Measurements from ENCODE around the gene POU6F2.

POU6F2 gene

DNA sequence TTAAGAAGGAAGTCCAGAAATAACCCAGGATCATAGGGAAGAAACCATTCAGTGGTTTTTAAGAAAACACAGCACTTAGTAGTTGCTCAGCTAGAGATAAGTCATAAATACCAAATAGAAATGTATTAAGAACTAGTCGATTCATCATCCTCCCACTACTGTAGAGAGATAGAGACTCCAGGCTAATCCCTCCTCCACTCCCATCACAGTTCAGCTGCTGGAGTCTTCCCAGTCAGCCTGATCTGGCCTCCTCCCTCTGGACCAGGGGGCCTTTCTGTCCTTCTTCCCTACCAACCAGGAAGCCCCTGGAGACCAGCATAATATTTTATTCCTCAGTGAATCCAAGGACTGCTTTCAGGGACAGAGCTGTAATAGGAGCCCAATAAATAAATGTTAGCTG lies 294.4 kb downstream of the POU6F2 start:
- ChIA-PET POLR2A (no interaction called here), CTCF (interaction anchor here (1.0 to 1.7 kb wide), 2 partner anchors 14 to 90 kb away, joined by 3 to 4 read pairs; no protein-coding TSS in a partner anchor)
- TF ChIP-seq YY2 (tag by site-specific recombination; IDR thresholded peaks at IDR 0.05) (no peak), ZNF664 (tag by site-specific recombination; IDR thresholded peaks at IDR 0.05) (peak; percentile 72)
- H3K27ac ChIP-seq (ENCODE audit: extremely low read depth, low read depth, low read length) = no peak overlapping the region
- H3K36me3 ChIP-seq (ENCODE audit: control insufficient read depth in 2 of 2, insufficient read depth in 1 of 2, low read length in 2 of 2) = no peaks in the 10 kb centered on the region
- H3K4me3 ChIP-seq (ENCODE audit: low read depth, low read length) = no peak overlapping the region
- peaks cover 4% of the 10 kb centered on the region for H3K4me1 ChIP-seq (ENCODE audit: control insufficient read depth, insufficient read depth, low read length)
- no peaks in the 10 kb centered on the region for H3K9me3 ChIP-seq (ENCODE audit: control insufficient read depth, insufficient read depth, low read depth, low read length)

DNA sequence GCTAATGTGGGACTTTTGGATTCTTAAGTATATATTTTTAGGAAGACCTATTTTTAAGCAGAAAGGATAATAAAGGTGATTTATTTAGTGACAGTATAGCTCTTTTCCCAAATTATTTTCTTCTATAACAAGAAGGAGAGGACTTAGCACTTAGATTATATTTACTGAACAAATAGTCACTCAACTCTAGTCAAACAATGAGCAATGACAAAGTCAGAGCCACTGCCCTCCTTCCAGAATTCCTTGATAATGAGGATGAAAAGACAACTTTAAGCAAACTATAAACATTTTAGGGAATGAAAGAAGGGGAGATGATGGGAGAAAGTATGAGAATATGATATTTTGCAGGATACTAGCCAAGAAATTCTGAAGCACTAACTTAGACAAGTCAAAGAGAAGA lies 295.0 kb downstream of the POU6F2 start:
- TF ChIP-seq ZNF629 (tag by site-specific recombination; IDR thresholded peaks at IDR 0.05) (no peak), YY1 (tag by site-specific recombination; IDR thresholded peaks at IDR 0.05) (no peak), ZNF248 (tag by site-specific recombination; IDR thresholded peaks at IDR 0.05) (no peak), ZSCAN23 (tag by site-specific recombination; IDR thresholded peaks at IDR 0.05) (no peak)
- TF ChIP-seq, protein P1, sequence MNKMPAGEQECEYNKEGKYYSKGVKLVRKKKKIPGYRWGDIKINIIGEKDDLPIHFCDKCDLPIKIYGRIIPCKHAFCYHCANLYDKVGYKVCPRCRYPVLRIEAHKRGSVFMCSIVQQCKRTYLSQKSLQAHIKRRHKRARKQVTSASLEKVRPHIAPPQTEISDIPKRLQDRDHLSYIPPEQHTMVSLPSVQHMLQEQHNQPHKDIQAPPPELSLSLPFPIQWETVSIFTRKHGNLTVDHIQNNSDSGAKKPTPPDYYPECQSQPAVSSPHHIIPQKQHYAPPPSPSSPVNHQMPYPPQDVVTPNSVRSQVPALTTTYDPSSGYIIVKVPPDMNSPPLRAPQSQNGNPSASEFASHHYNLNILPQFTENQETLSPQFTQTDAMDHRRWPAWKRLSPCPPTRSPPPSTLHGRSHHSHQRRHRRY (tag by site-specific recombination; IDR thresholded peaks at IDR 0.05) = no peak
- no peak overlapping the region for H3K27ac ChIP-seq (ENCODE audit: extremely low read depth, low read depth, low read length)
- H3K4me1 ChIP-seq (ENCODE audit: control insufficient read depth, insufficient read depth, low read length) = peaks cover 4% of the 10 kb centered on the region
- H3K4me3 ChIP-seq (ENCODE audit: low read depth, low read length) = no peak overlapping the region
- no peaks in the 10 kb centered on the region for H3K9me3 ChIP-seq (ENCODE audit: control insufficient read depth, insufficient read depth, low read depth, low read length)
- CTCF ChIA-PET = interaction anchor here (1.0 to 1.7 kb wide), 2 partner anchors 15 to 89 kb away, joined by 3 to 4 read pairs; no protein-coding TSS in a partner anchor
- H3K36me3 ChIP-seq (ENCODE audit: control insufficient read depth in 2 of 2, insufficient read depth in 1 of 2, low read length in 2 of 2) = no peaks in the 10 kb centered on the region
- POLR2A ChIA-PET = no interaction called here

DNA sequence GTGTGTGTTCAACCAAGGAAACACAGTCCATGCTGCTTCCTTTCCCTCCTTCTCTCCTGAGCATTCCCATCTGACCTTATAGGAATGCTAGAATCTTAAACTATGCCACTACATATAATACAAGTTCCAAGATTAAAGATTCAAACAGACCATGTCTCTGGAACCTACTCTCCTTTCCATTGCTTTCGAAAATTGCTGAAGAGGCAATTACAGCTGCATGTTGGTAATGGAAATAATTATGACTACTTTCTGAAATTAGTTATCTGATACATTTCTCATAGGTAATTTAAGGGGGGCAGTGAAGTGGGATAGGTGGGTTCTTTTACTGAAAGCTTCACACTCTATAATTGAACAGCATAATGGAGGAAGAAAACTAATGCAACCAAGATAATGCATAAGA lies 302.6 kb downstream of the POU6F2 start:
- Histone ChIP-seq H3K36me3 (ENCODE audit: control insufficient read depth in 2 of 2, insufficient read depth in 1 of 2, low read length in 2 of 2) (no peaks in the 10 kb centered on the region), H3K4me1 (ENCODE audit: control insufficient read depth, insufficient read depth, low read length) (no peaks in the 10 kb centered on the region), H3K4me3 (ENCODE audit: low read depth, low read length) (no peak overlapping the region), H3K27ac (ENCODE audit: extremely low read depth, low read depth, low read length) (no peak overlapping the region), H3K9me3 (ENCODE audit: control insufficient read depth, insufficient read depth, low read depth, low read length) (no peaks in the 10 kb centered on the region)
- POLR2A ChIA-PET = no interaction called here
- CTCF ChIA-PET = no interaction called here
- TF ChIP-seq ZEB2 (tag by site-specific recombination; IDR thresholded peaks at IDR 0.05) = no peak
- TF ChIP-seq ZNF394 (tag by site-specific recombination; IDR thresholded peaks at IDR 0.05; ENCODE audit: borderline replicate concordance) = no peak
- no peak for TF ChIP-seq KLF16 (tag by site-specific recombination; IDR thresholded peaks at IDR 0.05)
- no peak for TF ChIP-seq ZNF202 (tag by site-specific recombination; IDR thresholded peaks at IDR 0.05; ENCODE audit: borderline replicate concordance)
- no peak for TF ChIP-seq ZNF112 (tag by site-specific recombination; IDR thresholded peaks at IDR 0.05)
- TF ChIP-seq ZNF221 (tag by site-specific recombination; IDR thresholded peaks at IDR 0.05; ENCODE audit: borderline replicate concordance) = no peak
- TF ChIP-seq ZNF140 (tag by site-specific recombination; IDR thresholded peaks at IDR 0.05) = no peak
- TF ChIP-seq ZNF585B (tag by site-specific recombination; IDR thresholded peaks at IDR 0.05) = no peak
- no peak for TF ChIP-seq ZNF184 (tag by site-specific recombination; IDR thresholded peaks at IDR 0.05)

DNA sequence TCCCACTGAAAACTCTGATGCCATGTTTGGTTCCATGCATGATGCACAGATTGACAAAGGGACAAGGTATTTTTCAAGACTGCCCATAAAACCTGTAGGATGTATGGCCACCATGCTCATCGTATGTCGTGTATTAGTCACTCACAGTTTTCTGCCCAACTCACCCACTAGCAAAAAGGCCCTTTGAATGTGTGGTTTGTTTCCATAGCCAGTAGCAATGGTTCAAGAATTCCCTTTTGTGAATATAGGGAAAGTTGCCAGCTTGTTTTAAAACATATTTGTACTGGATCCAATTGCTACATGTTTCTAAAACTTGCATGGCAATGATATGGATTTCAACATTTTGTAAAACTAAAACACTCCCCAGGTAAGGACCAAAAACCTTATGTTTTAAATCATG lies 307.5 kb downstream of the POU6F2 start:
- H3K9me3 ChIP-seq (ENCODE audit: control insufficient read depth, insufficient read depth, low read depth, low read length) = no peaks in the 10 kb centered on the region
- no peak overlapping the region for H3K27ac ChIP-seq (ENCODE audit: extremely low read depth, low read depth, low read length)
- H3K36me3 ChIP-seq (ENCODE audit: control insufficient read depth in 2 of 2, insufficient read depth in 1 of 2, low read length in 2 of 2) = no peaks in the 10 kb centered on the region
- CTCF ChIA-PET = no interaction called here
- H3K4me1 ChIP-seq (ENCODE audit: control insufficient read depth, insufficient read depth, low read length) = no peaks in the 10 kb centered on the region
- POLR2A ChIA-PET = no interaction called here
- no peak overlapping the region for H3K4me3 ChIP-seq (ENCODE audit: low read depth, low read length)
- TF ChIP-seq ZNF830 (tag by site-specific recombination; IDR thresholded peaks at IDR 0.05; ENCODE audit: low read depth) = no peak
- no peak for TF ChIP-seq ZNF501 (tag by site-specific recombination; IDR thresholded peaks at IDR 0.05)
- TF ChIP-seq SCRT1 (tag by site-specific recombination; IDR thresholded peaks at IDR 0.05; ENCODE audit: borderline replicate concordance) = no peak
- no peak for TF ChIP-seq ZNF433 (tag by site-specific recombination; IDR thresholded peaks at IDR 0.05; ENCODE audit: low read depth)
- TF ChIP-seq, protein P2, sequence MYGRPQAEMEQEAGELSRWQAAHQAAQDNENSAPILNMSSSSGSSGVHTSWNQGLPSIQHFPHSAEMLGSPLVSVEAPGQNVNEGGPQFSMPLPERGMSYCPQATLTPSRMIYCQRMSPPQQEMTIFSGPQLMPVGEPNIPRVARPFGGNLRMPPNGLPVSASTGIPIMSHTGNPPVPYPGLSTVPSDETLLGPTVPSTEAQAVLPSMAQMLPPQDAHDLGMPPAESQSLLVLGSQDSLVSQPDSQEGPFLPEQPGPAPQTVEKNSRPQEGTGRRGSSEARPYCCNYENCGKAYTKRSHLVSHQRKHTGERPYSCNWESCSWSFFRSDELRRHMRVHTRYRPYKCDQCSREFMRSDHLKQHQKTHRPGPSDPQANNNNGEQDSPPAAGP (tag by site-specific recombination; IDR thresholded peaks at IDR 0.05) = no peak
- TF ChIP-seq BCL11B (tag by site-specific recombination; IDR thresholded peaks at IDR 0.05; ENCODE audit: low read depth) = no peak
- TF ChIP-seq ZNF239 (tag by site-specific recombination; IDR thresholded peaks at IDR 0.05) = no peak
- no peak for TF ChIP-seq HOXA7 (CRISPR knock-in tag; IDR thresholded peaks at IDR 0.05; ENCODE audit: borderline replicate concordance)
- TF ChIP-seq ZIC2 (tag by site-specific recombination; IDR thresholded peaks at IDR 0.05) = no peak
- TF ChIP-seq ZNF341 (tag by site-specific recombination; IDR thresholded peaks at IDR 0.05; ENCODE audit: low read depth) = no peak
- TF ChIP-seq, protein P3, sequence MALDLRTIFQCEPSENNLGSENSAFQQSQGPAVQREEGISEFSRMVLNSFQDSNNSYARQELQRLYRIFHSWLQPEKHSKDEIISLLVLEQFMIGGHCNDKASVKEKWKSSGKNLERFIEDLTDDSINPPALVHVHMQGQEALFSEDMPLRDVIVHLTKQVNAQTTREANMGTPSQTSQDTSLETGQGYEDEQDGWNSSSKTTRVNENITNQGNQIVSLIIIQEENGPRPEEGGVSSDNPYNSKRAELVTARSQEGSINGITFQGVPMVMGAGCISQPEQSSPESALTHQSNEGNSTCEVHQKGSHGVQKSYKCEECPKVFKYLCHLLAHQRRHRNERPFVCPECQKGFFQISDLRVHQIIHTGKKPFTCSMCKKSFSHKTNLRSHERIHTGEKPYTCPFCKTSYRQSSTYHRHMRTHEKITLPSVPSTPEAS (tag by site-specific recombination; IDR thresholded peaks at IDR 0.05) = no peak
- TF ChIP-seq ZNF221 (tag by site-specific recombination; IDR thresholded peaks at IDR 0.05; ENCODE audit: borderline replicate concordance) = no peak

Measured in HEK293 (cell line).